Stimulated activated CD4-positive, alpha-beta T cell treated with anti-CD3 and anti-CD28 coated beads, Interleukin-12 subunit alpha, Interleukin-12 subunit beta, amount 100 ng/mL, for 48 hours (primary cell): ENCODE data around the gene RAD51B.
"Not testable (repeated sequence)": the region's sequence is repeated elsewhere in the genome, so short reads cannot be mapped to it uniquely, and the experiment has no call there.

ENCODE experiments used
- DNase-seq, 3 donors: peaks; one replicate each; pipeline ENCODE4 v3.0.0-alpha.2; 2020; ENCODE audit warnings: low read depth in 2 of 3, low spot score in 1 of 3

RAD51B gene

GRCh38 chr14:68741839-68742470 lies 922.4 kb downstream of the RAD51B start:
- no peak for DNase-seq

GRCh38 chr14:68744613-68745012 lies 925.0 kb downstream of the RAD51B start:
- no peak for DNase-seq

- DNase-seq: no peak
Measured at GRCh38 chr14:68747393-68747792, 927.8 kb downstream of the RAD51B start.

GRCh38 chr14:68748260-68748659 lies 928.7 kb downstream of the RAD51B start:
- no peak for DNase-seq

GRCh38 chr14:68748691-68749090 lies 929.1 kb downstream of the RAD51B start:
- no peak for DNase-seq

- DNase-seq: no peak
Measured at GRCh38 chr14:68749487-68750475, 930.2 kb downstream of the RAD51B start.

GRCh38 chr14:68752271-68753006 lies 932.9 kb downstream of the RAD51B start:
- DNase-seq: no peak

- DNase-seq: no peak
Measured at GRCh38 chr14:68753690-68754089, 934.1 kb downstream of the RAD51B start.

GRCh38 chr14:68755016-68755353 lies 935.4 kb downstream of the RAD51B start:
- DNase-seq: no peak

GRCh38 chr14:68756000-68756481 lies 936.5 kb downstream of the RAD51B start:
- no peak for DNase-seq

GRCh38 chr14:68756734-68757133 lies 937.2 kb downstream of the RAD51B start:
- DNase-seq: no peak

- DNase-seq: no peak
Measured at GRCh38 chr14:68757618-68758081, 938.1 kb downstream of the RAD51B start.

- no peak for DNase-seq
Measured at GRCh38 chr14:68758301-68758700, 938.7 kb downstream of the RAD51B start.

GRCh38 chr14:68759017-68759560 lies 939.5 kb downstream of the RAD51B start:
- no peak for DNase-seq

GRCh38 chr14:68759937-68760336 lies 940.4 kb downstream of the RAD51B start:
- DNase-seq: no peak

GRCh38 chr14:68760761-68761160 lies 941.2 kb downstream of the RAD51B start:
- no peak for DNase-seq

GRCh38 chr14:68761391-68761790 lies 941.8 kb downstream of the RAD51B start:
- no peak for DNase-seq

GRCh38 chr14:68762953-68763764 lies 943.6 kb downstream of the RAD51B start:
- DNase-seq: no peak

GRCh38 chr14:68763843-68764242 lies 944.3 kb downstream of the RAD51B start:
- DNase-seq: not testable (repeated sequence)
